ENCODE measurements around the gene REXO2. TPM values are rescaled to one million over a fixed set of nuclear protein-coding genes. Genes with fewer than 3 reads are reported as not detected.

REXO2 gene
- total and polyA plus RNA-seq, 2 of the 13 experiments (the other 11 are each of a cell fraction or from before 2014, with no cell fraction given) = 95.6 to 104 TPM

GRCh38 chr11:114400216-114400914 is 38.9 kb upstream of the REXO2 start, which contains the start of the genes C11orf71 and RBM7 (continued):
- TF ChIP-seq KLF15 (CRISPR knock-in tag; IDR thresholded peaks at IDR 0.05; ENCODE audit: borderline replicate concordance) (no peak), NFE2 (CRISPR knock-in tag; IDR thresholded peaks at IDR 0.05) (peak; percentile 45; the same call in 1 of the 2 replicates), CENPX (CRISPR knock-in tag; IDR thresholded peaks at IDR 0.05) (no peak), RFX5 (IDR thresholded peaks at IDR 0.05; ENCODE audit: low read depth, low read length) (0 out of 2 replicates have a peak, but pooled peaks have one; percentile 24), MEF2D (CRISPR knock-in tag; IDR thresholded peaks at IDR 0.05) (peak; percentile 61; the same call in 1 of the 2 replicates), ZKSCAN8 (CRISPR knock-in tag; IDR thresholded peaks at IDR 0.05; ENCODE audit: borderline replicate concordance) (no peak), DNMT3B (CRISPR knock-in tag; conservative IDR thresholded peaks at IDR 0.05) (0 out of 2 replicates have a peak, but pooled peaks have one; percentile 69), ZKSCAN1 (IDR thresholded peaks at IDR 0.05; ENCODE audit: low read length) (no peak), SIX4 (CRISPR knock-in tag; IDR thresholded peaks at IDR 0.05) (peak; percentile 25), ZNF543 (CRISPR knock-in tag; IDR thresholded peaks at IDR 0.05) (peak; percentile 78; the same call in 1 of the 2 replicates), TAF1 (CRISPR knock-in tag; IDR thresholded peaks at IDR 0.05) (peak; percentile 98), SP140L (CRISPR knock-in tag; IDR thresholded peaks at IDR 0.05; ENCODE audit: borderline replicate concordance) (no peak), ZFY (CRISPR knock-in tag; IDR thresholded peaks at IDR 0.05) (peak; percentile 98), CCDC6 (CRISPR knock-in tag; IDR thresholded peaks at IDR 0.05) (no peak), POGZ (CRISPR knock-in tag; IDR thresholded peaks at IDR 0.05) (peak; percentile 88), TARDBP (CRISPR knock-in tag; IDR thresholded peaks at IDR 0.05) (peak; percentile 50; the same call in 1 of the 2 replicates), HOXD1 (CRISPR knock-in tag; IDR thresholded peaks at IDR 0.05) (no peak; the same call in 1 of the 2 replicates), RNF2 (conservative IDR thresholded peaks at IDR 0.05; ENCODE audit: low read depth) (peak; percentile 89), BRD4 (CRISPR knock-in tag; IDR thresholded peaks at IDR 0.05) (peak; percentile 82; the same call in 1 of the 2 replicates), KDM2A (CRISPR knock-in tag; IDR thresholded peaks at IDR 0.05; ENCODE audit: borderline replicate concordance, low read depth) (peak; percentile 79; the same call in 1 of the 2 replicates), TP53 (CRISPR knock-in tag; conservative IDR thresholded peaks at IDR 0.05) (peak; percentile 81; the same call in 1 of the 2 replicates), ETS1 (CRISPR knock-in tag; IDR thresholded peaks at IDR 0.05) (0 out of 2 replicates have a peak, but pooled peaks have one; percentile 70), ZFP90 (CRISPR knock-in tag; IDR thresholded peaks at IDR 0.05; ENCODE audit: borderline replicate concordance) (peak; percentile 87), TOPORS (CRISPR knock-in tag; IDR thresholded peaks at IDR 0.05) (no peak)
- TF ChIP-seq, protein P1, sequence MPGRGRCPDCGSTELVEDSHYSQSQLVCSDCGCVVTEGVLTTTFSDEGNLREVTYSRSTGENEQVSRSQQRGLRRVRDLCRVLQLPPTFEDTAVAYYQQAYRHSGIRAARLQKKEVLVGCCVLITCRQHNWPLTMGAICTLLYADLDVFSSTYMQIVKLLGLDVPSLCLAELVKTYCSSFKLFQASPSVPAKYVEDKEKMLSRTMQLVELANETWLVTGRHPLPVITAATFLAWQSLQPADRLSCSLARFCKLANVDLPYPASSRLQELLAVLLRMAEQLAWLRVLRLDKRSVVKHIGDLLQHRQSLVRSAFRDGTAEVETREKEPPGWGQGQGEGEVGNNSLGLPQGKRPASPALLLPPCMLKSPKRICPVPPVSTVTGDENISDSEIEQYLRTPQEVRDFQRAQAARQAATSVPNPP (CRISPR knock-in tag; IDR thresholded peaks at IDR 0.05) = no peak
- TF ChIP-seq, protein P2, sequence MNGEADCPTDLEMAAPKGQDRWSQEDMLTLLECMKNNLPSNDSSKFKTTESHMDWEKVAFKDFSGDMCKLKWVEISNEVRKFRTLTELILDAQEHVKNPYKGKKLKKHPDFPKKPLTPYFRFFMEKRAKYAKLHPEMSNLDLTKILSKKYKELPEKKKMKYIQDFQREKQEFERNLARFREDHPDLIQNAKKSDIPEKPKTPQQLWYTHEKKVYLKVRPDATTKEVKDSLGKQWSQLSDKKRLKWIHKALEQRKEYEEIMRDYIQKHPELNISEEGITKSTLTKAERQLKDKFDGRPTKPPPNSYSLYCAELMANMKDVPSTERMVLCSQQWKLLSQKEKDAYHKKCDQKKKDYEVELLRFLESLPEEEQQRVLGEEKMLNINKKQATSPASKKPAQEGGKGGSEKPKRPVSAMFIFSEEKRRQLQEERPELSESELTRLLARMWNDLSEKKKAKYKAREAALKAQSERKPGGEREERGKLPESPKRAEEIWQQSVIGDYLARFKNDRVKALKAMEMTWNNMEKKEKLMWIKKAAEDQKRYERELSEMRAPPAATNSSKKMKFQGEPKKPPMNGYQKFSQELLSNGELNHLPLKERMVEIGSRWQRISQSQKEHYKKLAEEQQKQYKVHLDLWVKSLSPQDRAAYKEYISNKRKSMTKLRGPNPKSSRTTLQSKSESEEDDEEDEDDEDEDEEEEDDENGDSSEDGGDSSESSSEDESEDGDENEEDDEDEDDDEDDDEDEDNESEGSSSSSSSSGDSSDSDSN (CRISPR knock-in tag; IDR thresholded peaks at IDR 0.05) = peak; percentile 95

Data from HepG2 (cell line).